Erythroblast (primary cell): ENCODE data around the gene AKR1A1.

Experiments used
- GATA1 ChIP-seq: IDR thresholded peaks from 2 replicates; pipeline ENCODE4 v1.6.1; 2011; ENCODE audit warnings: low read depth, mild to moderate bottlenecking, control low read depth, low read length, moderate library complexity
- POLR2A ChIP-seq: IDR thresholded peaks from 2 replicates; pipeline ENCODE4 v1.6.1; 2011; ENCODE audit warnings: mild to moderate bottlenecking, low read length

GRCh38 chr1:45612941-45613579 lies 62.4 kb downstream of the AKR1A1 start:
- TF ChIP-seq POLR2A (no peak), GATA1 (no peak)
